Esophagus muscularis mucosa (tissue), 4 donors: ENCODE measurements around the gene UBE2V1. TPM values are rescaled to one million over a fixed set of nuclear protein-coding genes. Genes with fewer than 3 reads are reported as not detected.

Experiments
- DNase-seq: peaks from one replicate; pipeline ENCODE4 v3.0.0-alpha.2; 2017; ENCODE audit errors: extremely low spot score
- H3K27ac ChIP-seq, 4 donors: fragments of 200-600 bp; sonication (generic); replicated peaks in 1 of 4; 1 replicate in 3 of 4; 2 replicates in 1 of 4; pipeline ENCODE4 v1.5.1; 2016 to 2019; ENCODE audit warnings: mild to moderate bottlenecking in 1 of 4
- H3K27me3 ChIP-seq, 4 donors: fragments of 200-600 bp; sonication (generic); one replicate each; pipeline versions ENCODE4 v1.5.1 to v1.6.0; 2016 to 2019
- H3K36me3 ChIP-seq, 4 donors: fragments of 200-600 bp; sonication (generic); one replicate each; pipeline ENCODE4 v1.5.1; 2016 to 2019
- H3K4me1 ChIP-seq, 4 donors: fragments of 200-600 bp; sonication (generic); one replicate each; pipeline ENCODE4 v1.5.1; 2016 to 2019
- H3K4me3 ChIP-seq, 4 donors: fragments of 200-600 bp; sonication (generic); 1 replicate in 2 of 4; 2 replicates in 2 of 4; pipeline ENCODE4 v1.5.1; 2016 to 2019; ENCODE audit warnings: mild to moderate bottlenecking in 4 of 4, moderate library complexity in 1 of 4
- H3K9me3 ChIP-seq, 4 donors: fragments of 200-600 bp; sonication (generic); 1 replicate in 3 of 4; 2 replicates in 1 of 4; pipeline ENCODE4 v1.5.1; 2016 to 2019
- CTCF ChIP-seq, 3 experiments: fragments of 200-600 bp in 2 of 3; fragments of 450-650 bp in 1 of 3; sonication (generic) in 2 of 3; IDR thresholded peaks; one replicate each; pipeline ENCODE4 v1.5.1; 2017 to 2019; ENCODE audit warnings: antibody characterized with exemption in 3 of 3, mild to moderate bottlenecking in 2 of 3, moderate library complexity in 1 of 3
- EP300 ChIP-seq: sonication (generic); formaldehyde crosslinking; IDR thresholded peaks from one replicate; pipeline ENCODE4 v1.6.1; 2017; ENCODE audit warnings: antibody characterized with exemption
- POLR2A ChIP-seq: fragments of 450-650 bp; IDR thresholded peaks from one replicate; pipeline ENCODE4 v1.6.1; 2017; ENCODE audit warnings: antibody characterized with exemption, moderate library complexity, mild to moderate bottlenecking, low read depth
- POLR2AphosphoS5 ChIP-seq, 2 donors: sonication (generic); formaldehyde crosslinking; IDR thresholded peaks; one replicate each; pipeline ENCODE4 v1.6.1; 2017; ENCODE audit warnings: antibody characterized with exemption in 2 of 2
- WGBS: methylation state at CpG from one replicate; pipeline ENCODE4 v1.1.5; 2018; 5-methylcytosine and 5-hydroxymethylcytosine counted together
- intact Hi-C: fragments of 100-400 bp; cut with DNase I; formaldehyde crosslinking; loops from one replicate; pipeline ENCODE4 v1.15.1; 2023
- total RNA-seq, 4 donors: library from RNA; depleted of rRNA; stranded (reverse); fragments of >200 nt; gene quantifications; one replicate each; pipeline versions ENCODE4 v1.1.0 to v1.2.1, GENCODE V29; 2016

Gene UBE2V1
- total RNA-seq, 4 donors from 2014 or later: 66.8 to 104 (median 78.3) TPM

DNA sequence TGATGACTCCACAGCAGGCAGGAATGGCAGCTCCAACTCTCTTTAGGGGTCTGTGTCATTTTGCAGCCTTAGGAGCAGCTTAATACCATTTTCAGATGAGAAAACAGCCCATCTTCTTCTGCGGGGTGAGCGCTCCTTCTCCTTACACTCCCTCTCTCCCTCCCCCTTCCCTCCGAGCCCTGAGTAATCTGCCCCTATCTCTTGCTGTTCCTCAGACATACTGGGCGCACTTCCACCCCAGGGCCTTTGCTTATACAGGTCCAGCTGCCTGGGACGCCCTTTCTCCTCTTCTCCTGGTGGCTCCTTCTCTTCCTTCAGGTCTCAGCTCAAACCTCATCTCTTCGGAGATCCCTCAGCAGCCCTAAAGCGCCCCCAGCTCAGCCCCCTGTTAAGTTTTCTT lies 75.4 kb downstream of the UBE2V1 start:
- Histone ChIP-seq H3K27ac (no peak overlapping the region), H3K4me1 (peaks cover 15 to 23% (median 18%) of the 10 kb centered on the region in 4 donors), H3K27me3 (no peaks in the 10 kb centered on the region), H3K36me3 (no peaks in the 10 kb centered on the region), H3K9me3 (no peaks in the 10 kb centered on the region), H3K4me3 (no peak overlapping the region)
- TF ChIP-seq CTCF (IDR thresholded peaks at IDR 0.05) (no peak), POLR2A (no peak), POLR2AphosphoS5 (IDR thresholded peaks at IDR 0.05) (no peak), EP300 (no peak)
- DNase-seq: no peak
- intact Hi-C loops: no loop called here
- 85% methylated on average over 7 of the region's 7 CpGs for WGBS

DNA sequence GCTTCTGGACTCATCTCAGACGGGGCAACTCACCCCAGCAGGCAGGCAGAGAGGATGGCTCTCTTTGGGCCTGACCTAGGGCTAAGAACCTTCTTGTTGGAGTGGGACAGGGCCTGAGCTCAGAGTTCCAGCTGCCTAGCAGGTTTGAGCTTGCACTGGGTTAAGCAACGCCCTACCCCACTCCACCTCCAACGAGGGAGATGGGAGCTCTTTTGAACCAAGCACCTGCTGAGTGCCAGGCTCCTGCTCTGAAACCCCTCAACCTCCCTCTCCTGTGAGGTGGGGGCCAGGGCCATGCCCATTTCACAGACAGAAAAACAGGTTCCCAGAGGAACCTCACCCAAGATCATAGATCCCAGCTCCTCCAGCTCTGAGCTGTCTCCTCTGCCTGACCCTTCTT lies 75.8 kb downstream of the UBE2V1 start:
- H3K27me3 ChIP-seq: no peaks in the 10 kb centered on the region
- intact Hi-C loops: no loop called here
- H3K27ac ChIP-seq: no peak overlapping the region
- TF ChIP-seq POLR2A (no peak), POLR2AphosphoS5 (IDR thresholded peaks at IDR 0.05) (no peak), CTCF (IDR thresholded peaks at IDR 0.05) (no peak)
- DNase-seq: no peak
- H3K4me1 ChIP-seq: peaks cover 15 to 23% (median 18%) of the 10 kb centered on the region in 4 donors
- no peaks in the 10 kb centered on the region for H3K36me3 ChIP-seq
- WGBS: 83% methylated on average over 1 of the region's 3 CpGs
- H3K9me3 ChIP-seq: no peaks in the 10 kb centered on the region
- H3K4me3 ChIP-seq: no peak overlapping the region

DNA sequence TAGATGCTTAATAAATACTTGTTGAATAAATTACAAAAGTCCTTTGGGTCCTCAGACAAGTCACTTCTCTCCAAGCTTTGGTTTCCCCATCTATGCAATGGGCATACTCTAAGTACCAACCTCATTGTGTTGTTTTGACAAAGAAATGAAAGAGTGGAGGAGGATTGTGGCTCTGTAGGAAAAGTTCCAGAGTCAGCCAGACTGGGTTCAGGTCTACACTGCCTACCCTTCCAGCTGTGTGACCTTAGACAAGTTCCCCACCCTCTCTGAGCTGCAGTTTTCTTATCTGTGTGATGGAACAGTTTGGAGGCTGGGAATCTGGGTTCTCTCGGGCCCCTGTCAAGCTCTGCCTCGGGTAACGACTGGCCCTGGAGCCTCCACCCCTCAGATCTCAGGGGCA lies 76.2 kb downstream of the UBE2V1 start:
- no peak overlapping the region for H3K27ac ChIP-seq
- H3K27me3 ChIP-seq: no peaks in the 10 kb centered on the region
- DNase-seq: no peak
- intact Hi-C loops: no loop called here
- H3K4me1 ChIP-seq: peaks cover 15 to 23% (median 20%) of the 10 kb centered on the region in 4 donors
- TF ChIP-seq EP300: no peak
- TF ChIP-seq CTCF (IDR thresholded peaks at IDR 0.05): no peak
- TF ChIP-seq POLR2AphosphoS5 (IDR thresholded peaks at IDR 0.05): no peak
- TF ChIP-seq POLR2A: no peak
- no peaks in the 10 kb centered on the region for H3K9me3 ChIP-seq
- WGBS: 100% methylated on average over 1 of the region's 3 CpGs
- H3K4me3 ChIP-seq: no peak overlapping the region
- H3K36me3 ChIP-seq: no peaks in the 10 kb centered on the region

GRCh38 chr20:50034567-50035180 lies 78.3 kb downstream of the UBE2V1 start:
- no peak for DNase-seq
- Histone ChIP-seq H3K36me3 (no peaks in the 10 kb centered on the region), H3K4me3 (no peak overlapping the region), H3K9me3 (no peaks in the 10 kb centered on the region), H3K27me3 (no peaks in the 10 kb centered on the region), H3K4me1 (peaks cover 24 to 42% (median 37%) of the 10 kb centered on the region in 4 donors), H3K27ac (peak overlapping the region; percentile 11 to 66 (median 61))
- TF ChIP-seq EP300: no peak
- peak in 1 of 2 donors; percentile 22 for TF ChIP-seq POLR2AphosphoS5 (IDR thresholded peaks at IDR 0.05)
- intact Hi-C loops: no loop called here
- 81% methylated on average over 7 of the region's 9 CpGs for WGBS

DNA sequence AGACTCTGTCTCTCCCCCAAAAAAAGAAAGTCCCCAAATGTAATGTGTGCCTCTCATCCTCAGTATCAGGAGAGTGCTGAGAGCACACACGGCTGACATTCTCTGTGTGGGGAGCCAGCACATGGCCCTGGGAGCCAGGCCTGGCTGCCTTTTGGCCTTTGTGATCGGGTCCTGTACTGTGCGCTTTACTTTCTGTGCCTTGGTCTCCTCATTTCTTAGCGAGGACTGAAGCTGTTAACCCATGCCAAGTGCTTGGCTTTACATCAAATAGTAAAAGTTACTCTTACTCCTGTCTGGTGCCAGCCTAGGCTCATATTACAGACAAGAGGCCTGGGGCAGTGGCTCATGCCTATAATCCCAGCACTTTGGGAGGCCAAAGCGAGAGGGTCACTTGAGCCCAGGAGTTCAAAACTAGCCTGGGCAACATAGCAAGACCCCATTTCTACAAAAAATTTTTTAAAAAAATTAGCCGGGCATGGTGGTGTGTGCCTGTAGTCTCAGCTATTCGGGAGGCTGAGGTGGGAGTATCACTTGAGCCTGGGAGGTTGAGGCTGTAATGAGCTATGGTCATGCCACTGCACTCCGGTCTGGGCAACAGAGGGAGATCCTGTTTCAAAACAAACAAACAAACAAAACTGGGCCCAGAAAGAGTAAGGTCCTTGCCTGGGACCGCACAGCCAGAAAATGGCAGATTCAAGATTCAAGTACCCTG lies 79.8 kb downstream of the UBE2V1 start:
- H3K9me3 ChIP-seq: no peaks in the 10 kb centered on the region
- no peak overlapping the region for H3K4me3 ChIP-seq
- no peaks in the 10 kb centered on the region for H3K36me3 ChIP-seq
- 93% methylated on average over 9 of the region's 9 CpGs for WGBS
- no peak for TF ChIP-seq CTCF (IDR thresholded peaks at IDR 0.05)
- no peak for TF ChIP-seq POLR2AphosphoS5 (IDR thresholded peaks at IDR 0.05)
- no peak for TF ChIP-seq POLR2A
- TF ChIP-seq EP300: no peak
- intact Hi-C loops: no loop called here
- H3K27me3 ChIP-seq: no peaks in the 10 kb centered on the region
- H3K27ac ChIP-seq: peak overlapping the region in 1 of 4 donors; percentile 35
- peaks cover 29 to 58% (median 51%) of the 10 kb centered on the region in 4 donors for H3K4me1 ChIP-seq
- DNase-seq: no peak
